Muscle layer of colon (tissue), 2 donors: Measurements from ENCODE around the gene NAMPT.

Experiments
- H3K27ac ChIP-seq: one replicate; pipeline ENCODE4 v1.7.0; 2013; ENCODE audit warnings: low read depth, mild to moderate bottlenecking, low read length, moderate library complexity
- H3K27me3 ChIP-seq, 2 donors: one replicate each; pipeline ENCODE4 v1.7.0; 2013; ENCODE audit warnings: low read length in 2 of 2, mild to moderate bottlenecking in 2 of 2; ENCODE audit not compliant: insufficient read depth in 2 of 2, control insufficient read depth in 1 of 2
- H3K36me3 ChIP-seq: one replicate; pipeline ENCODE4 v1.7.0; 2013; ENCODE audit warnings: mild to moderate bottlenecking, low read length; ENCODE audit not compliant: insufficient read depth
- H3K4me1 ChIP-seq: one replicate; pipeline ENCODE4 v1.7.0; 2013; ENCODE audit warnings: mild to moderate bottlenecking, low read length; ENCODE audit not compliant: insufficient read depth
- H3K4me3 ChIP-seq, 2 donors: one replicate each; pipeline ENCODE4 v1.7.0; 2013; ENCODE audit warnings: low read length in 2 of 2, low read depth in 1 of 2, mild to moderate bottlenecking in 1 of 2, moderate library complexity in 1 of 2
- H3K9ac ChIP-seq: one replicate; pipeline ENCODE4 v1.7.0; 2013; ENCODE audit warnings: low read length
- H3K9me3 ChIP-seq: one replicate; pipeline ENCODE4 v1.7.0; 2013; ENCODE audit warnings: mild to moderate bottlenecking, low read length
- donor health status: abdominal sarcoma.
- donor health status: Adenocarcinoma of cecum.

The NAMPT gene

GRCh38 chr7:106201164-106201563 is 83.6 kb downstream of the NAMPT start:
- Histone ChIP-seq H3K4me1 (no peaks in the 10 kb centered on the region), H3K4me3 (no peak overlapping the region), H3K36me3 (no peaks in the 10 kb centered on the region), H3K9me3 (no peaks in the 10 kb centered on the region), H3K9ac (no peak overlapping the region), H3K27ac (no peak overlapping the region), H3K27me3 (no peaks in the 10 kb centered on the region)

- H3K9me3 ChIP-seq: no peaks in the 10 kb centered on the region
- no peak overlapping the region for H3K27ac ChIP-seq
- H3K36me3 ChIP-seq: no peaks in the 10 kb centered on the region
- no peaks in the 10 kb centered on the region for H3K27me3 ChIP-seq
- no peak overlapping the region for H3K4me3 ChIP-seq
- no peak overlapping the region for H3K9ac ChIP-seq
- H3K4me1 ChIP-seq: no peaks in the 10 kb centered on the region
Observed at GRCh38 chr7:106199813-106200364, 84.9 kb downstream of the NAMPT start.

GRCh38 chr7:106199024-106199423 is 85.8 kb downstream of the NAMPT start:
- Histone ChIP-seq H3K9ac (no peak overlapping the region), H3K27ac (no peak overlapping the region), H3K4me1 (no peaks in the 10 kb centered on the region), H3K27me3 (no peaks in the 10 kb centered on the region), H3K4me3 (no peak overlapping the region), H3K9me3 (no peaks in the 10 kb centered on the region), H3K36me3 (no peaks in the 10 kb centered on the region)
